Vagina (tissue), 2 donors: ENCODE measurements around the gene LRRC36. TPM values are rescaled to one million over a fixed set of nuclear protein-coding genes. Genes with fewer than 3 reads are reported as not detected.
A peak's percentile ranks its signal among the peaks of the same experiment; 100 is the strongest.

Experiments
- DNase-seq, 2 donors: peaks; one replicate each; pipeline ENCODE4 v3.0.0-alpha.2; 2017; ENCODE audit errors: extremely low spot score in 2 of 2
- H3K27ac ChIP-seq: fragments of 200-600 bp; sonication (generic); one replicate; pipeline ENCODE4 v1.5.1; 2019
- H3K27me3 ChIP-seq: fragments of 200-600 bp; sonication (generic); one replicate; pipeline ENCODE4 v1.5.1; 2019
- H3K36me3 ChIP-seq, 2 donors: fragments of 200-600 bp; sonication (generic); one replicate each; pipeline ENCODE4 v1.5.1; 2017 to 2019
- H3K4me1 ChIP-seq: fragments of 200-600 bp; sonication (generic); one replicate; pipeline ENCODE4 v1.5.1; 2019
- H3K4me3 ChIP-seq, 2 donors: fragments of 200-600 bp; sonication (generic); 1 replicate in 1 of 2; 2 replicates in 1 of 2; pipeline ENCODE4 v1.5.1; 2016 to 2019
- H3K9me3 ChIP-seq: fragments of 200-600 bp; sonication (generic); one replicate; pipeline ENCODE4 v1.5.1; 2019
- POLR2A ChIP-seq, 2 donors: fragments of 450-650 bp; IDR thresholded peaks; one replicate each; pipeline ENCODE4 v1.6.1; 2017; ENCODE audit warnings: antibody characterized with exemption in 2 of 2, mild to moderate bottlenecking in 2 of 2, moderate library complexity in 2 of 2
- POLR2AphosphoS5 ChIP-seq, 2 donors: sonication (generic); formaldehyde crosslinking; IDR thresholded peaks; one replicate each; pipeline ENCODE4 v1.9.0; 2017; ENCODE audit warnings: antibody characterized with exemption in 2 of 2, mild to moderate bottlenecking in 2 of 2, low read depth in 1 of 2; ENCODE audit not compliant: insufficient read depth in 1 of 2
- intact Hi-C: fragments of 100-400 bp; cut with DNase I; formaldehyde crosslinking; loops from one replicate; pipeline ENCODE4 v1.15.1; 2023
- total RNA-seq: library from RNA; depleted of rRNA; stranded (reverse); fragments of >200 nt; gene quantifications from one replicate; pipeline ENCODE4 v1.2.3, GENCODE V29; 2016
- TF ChIP-seq, protein P1 (sequence below), 3 experiments: fragments of 450-650 bp in 2 of 3; fragments of 200-600 bp in 1 of 3; sonication (generic) in 1 of 3; IDR thresholded peaks; one replicate each; pipeline ENCODE4 v1.5.1; 2017 to 2019; ENCODE audit warnings: antibody characterized with exemption in 3 of 3, mild to moderate bottlenecking in 2 of 3, moderate library complexity in 2 of 3

Gene LRRC36
- total RNA-seq, 1 donor from 2014 or later = not detected

DNA sequence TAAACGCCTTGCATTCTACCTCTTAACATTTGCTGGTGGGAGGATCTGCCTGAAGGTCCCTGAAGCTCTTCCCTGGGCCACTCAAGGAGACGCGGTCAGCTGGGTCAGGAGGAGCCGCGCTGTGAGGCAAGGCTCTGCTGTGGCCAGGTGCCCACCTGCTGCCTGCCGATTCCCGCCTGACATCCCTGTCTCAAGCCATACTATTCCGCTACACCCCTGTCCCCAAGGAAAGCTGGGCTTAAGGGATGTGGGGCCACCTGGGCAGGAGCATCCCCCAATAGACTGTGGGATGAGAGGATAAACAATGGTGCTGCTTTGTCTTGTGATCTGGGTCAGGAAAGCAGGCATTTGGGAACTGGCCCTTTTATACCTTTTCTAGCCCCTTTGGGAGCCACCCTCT lies 61.6 kb downstream of the LRRC36 start:
- intact Hi-C loops = no loop called here
- Histone ChIP-seq H3K36me3 (no peaks in the 10 kb centered on the region), H3K9me3 (no peaks in the 10 kb centered on the region), H3K27ac (no peak overlapping the region), H3K4me3 (no peak overlapping the region), H3K4me1 (peaks cover 26% of the 10 kb centered on the region), H3K27me3 (no peaks in the 10 kb centered on the region)
- TF ChIP-seq POLR2A (IDR thresholded peaks at IDR 0.05) (no peak), POLR2AphosphoS5 (IDR thresholded peaks at IDR 0.05; ENCODE audit: insufficient read depth in 1 of 2, low read depth in 1 of 2) (no peak)
- TF ChIP-seq, protein P1, sequence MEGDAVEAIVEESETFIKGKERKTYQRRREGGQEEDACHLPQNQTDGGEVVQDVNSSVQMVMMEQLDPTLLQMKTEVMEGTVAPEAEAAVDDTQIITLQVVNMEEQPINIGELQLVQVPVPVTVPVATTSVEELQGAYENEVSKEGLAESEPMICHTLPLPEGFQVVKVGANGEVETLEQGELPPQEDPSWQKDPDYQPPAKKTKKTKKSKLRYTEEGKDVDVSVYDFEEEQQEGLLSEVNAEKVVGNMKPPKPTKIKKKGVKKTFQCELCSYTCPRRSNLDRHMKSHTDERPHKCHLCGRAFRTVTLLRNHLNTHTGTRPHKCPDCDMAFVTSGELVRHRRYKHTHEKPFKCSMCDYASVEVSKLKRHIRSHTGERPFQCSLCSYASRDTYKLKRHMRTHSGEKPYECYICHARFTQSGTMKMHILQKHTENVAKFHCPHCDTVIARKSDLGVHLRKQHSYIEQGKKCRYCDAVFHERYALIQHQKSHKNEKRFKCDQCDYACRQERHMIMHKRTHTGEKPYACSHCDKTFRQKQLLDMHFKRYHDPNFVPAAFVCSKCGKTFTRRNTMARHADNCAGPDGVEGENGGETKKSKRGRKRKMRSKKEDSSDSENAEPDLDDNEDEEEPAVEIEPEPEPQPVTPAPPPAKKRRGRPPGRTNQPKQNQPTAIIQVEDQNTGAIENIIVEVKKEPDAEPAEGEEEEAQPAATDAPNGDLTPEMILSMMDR (IDR thresholded peaks at IDR 0.05) = no peak
- DNase-seq = no peak

DNA sequence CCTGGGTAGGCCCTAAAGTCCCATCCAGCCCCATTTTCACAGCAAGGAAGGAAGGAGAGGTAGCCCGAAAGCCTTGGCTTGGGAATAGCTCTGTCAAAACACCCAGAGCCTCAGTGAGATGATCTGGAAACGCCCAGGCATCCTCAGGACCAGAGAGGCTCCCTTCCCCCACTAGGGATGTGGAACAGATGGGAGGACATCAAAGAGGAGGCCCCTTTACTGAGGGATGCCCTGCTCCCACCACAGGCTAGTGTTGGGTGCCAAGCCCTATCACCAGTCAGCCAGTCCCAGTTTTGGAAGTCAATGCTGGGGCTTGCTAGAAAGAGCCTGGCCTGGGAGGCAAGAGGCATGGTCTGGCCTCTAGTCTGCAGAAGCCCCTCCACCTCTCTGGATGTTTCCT lies 62.0 kb downstream of the LRRC36 start:
- no peak for DNase-seq
- Histone ChIP-seq H3K4me3 (no peak overlapping the region), H3K27ac (no peak overlapping the region), H3K27me3 (no peaks in the 10 kb centered on the region), H3K4me1 (peaks cover 29% of the 10 kb centered on the region), H3K36me3 (no peaks in the 10 kb centered on the region), H3K9me3 (no peaks in the 10 kb centered on the region)
- no peak for TF ChIP-seq POLR2A (IDR thresholded peaks at IDR 0.05)
- intact Hi-C loops = no loop called here

DNA sequence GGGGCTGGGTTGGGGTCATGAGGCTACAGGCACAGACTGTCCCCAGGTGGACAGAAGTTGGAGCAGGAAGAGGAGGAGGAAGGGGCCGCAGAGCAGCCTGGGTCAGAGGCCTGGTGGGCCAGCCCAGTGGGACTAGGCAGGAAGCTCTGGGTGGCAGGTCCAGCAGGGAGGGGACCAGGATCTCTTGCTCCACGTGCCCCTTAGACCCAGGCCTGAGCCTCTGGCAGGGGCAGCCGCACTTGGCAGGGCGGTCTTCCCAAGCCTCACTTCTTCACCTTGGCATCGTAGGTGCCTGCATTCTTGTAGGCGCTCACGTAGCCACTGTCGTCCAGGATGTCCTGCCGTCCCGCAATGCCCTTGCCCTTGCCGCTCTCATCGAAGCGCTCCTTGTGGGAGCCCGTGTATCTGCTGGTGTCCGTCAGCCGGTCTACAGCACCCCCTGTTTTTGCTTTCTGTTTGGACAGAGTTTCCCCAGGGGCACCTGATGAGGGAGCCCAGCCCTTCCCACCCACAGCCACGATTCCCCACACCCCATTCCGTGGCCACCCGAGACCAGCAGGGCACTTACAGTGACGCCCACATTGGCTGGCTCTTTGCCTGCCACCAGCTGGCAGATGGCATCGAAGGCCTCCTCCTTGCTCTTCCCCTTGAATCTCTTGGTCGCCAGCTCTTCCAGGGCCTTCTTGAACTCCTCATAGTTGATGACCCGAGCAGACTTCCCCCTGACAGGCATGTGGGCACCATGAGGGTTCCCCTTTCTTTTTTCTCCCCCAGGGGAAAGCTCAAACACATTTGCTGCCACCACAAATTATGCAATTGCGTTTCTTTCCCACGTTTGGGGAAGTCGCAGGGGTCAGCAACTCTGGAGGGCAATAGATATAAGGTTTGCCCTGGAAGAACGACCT lies 63.5 kb downstream of the LRRC36 start:
- H3K27ac ChIP-seq = no peak overlapping the region
- H3K36me3 ChIP-seq = no peaks in the 10 kb centered on the region
- intact Hi-C loops = no loop called here
- no peaks in the 10 kb centered on the region for H3K27me3 ChIP-seq
- H3K9me3 ChIP-seq = no peaks in the 10 kb centered on the region
- DNase-seq = no peak
- TF ChIP-seq POLR2AphosphoS5 (IDR thresholded peaks at IDR 0.05; ENCODE audit: insufficient read depth in 1 of 2, low read depth in 1 of 2) (no peak), POLR2A (IDR thresholded peaks at IDR 0.05) (no peak)
- TF ChIP-seq, protein P1 (IDR thresholded peaks at IDR 0.05) = no peak
- peaks cover 42% of the 10 kb centered on the region for H3K4me1 ChIP-seq
- H3K4me3 ChIP-seq = no peak overlapping the region

DNA sequence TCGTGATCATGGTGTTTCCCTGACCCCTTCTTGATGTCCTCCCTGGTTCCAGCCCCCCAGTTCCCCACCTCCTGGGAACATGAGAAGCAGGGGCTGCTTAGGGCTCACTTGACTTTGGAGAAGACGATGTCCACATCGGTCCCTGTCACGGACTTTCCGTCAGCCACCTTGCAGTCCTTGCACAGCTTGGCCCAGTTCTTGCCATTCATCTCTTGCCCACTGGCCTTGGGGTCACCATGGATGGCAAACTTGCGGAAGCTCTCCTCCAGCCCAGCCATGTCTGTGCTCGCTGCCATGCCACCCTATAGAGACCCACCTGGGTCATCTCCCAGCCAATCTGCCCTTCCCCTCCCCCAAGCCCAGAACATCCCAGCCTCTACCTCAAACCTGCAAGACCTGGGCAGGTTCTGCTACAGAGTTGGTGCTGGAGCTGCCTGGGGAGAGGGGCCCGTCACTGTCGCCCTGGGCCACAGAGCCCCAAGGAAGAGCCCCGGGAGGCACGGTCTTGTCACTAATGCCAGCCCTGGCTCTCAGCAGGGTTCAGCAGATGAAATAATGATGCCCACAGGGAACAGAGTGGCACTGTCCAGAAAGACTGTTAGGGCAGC lies 64.3 kb downstream of the LRRC36 start:
- H3K9me3 ChIP-seq = no peaks in the 10 kb centered on the region
- intact Hi-C loops = no loop called here
- TF ChIP-seq, protein P1 (IDR thresholded peaks at IDR 0.05) = no peak
- no peak for TF ChIP-seq POLR2A (IDR thresholded peaks at IDR 0.05)
- TF ChIP-seq POLR2AphosphoS5 (IDR thresholded peaks at IDR 0.05; ENCODE audit: insufficient read depth in 1 of 2, low read depth in 1 of 2) = no peak
- peaks cover 49% of the 10 kb centered on the region for H3K4me1 ChIP-seq
- no peak overlapping the region for H3K27ac ChIP-seq
- no peak for DNase-seq
- H3K36me3 ChIP-seq = no peaks in the 10 kb centered on the region
- H3K4me3 ChIP-seq = no peak overlapping the region
- H3K27me3 ChIP-seq = no peaks in the 10 kb centered on the region

DNA sequence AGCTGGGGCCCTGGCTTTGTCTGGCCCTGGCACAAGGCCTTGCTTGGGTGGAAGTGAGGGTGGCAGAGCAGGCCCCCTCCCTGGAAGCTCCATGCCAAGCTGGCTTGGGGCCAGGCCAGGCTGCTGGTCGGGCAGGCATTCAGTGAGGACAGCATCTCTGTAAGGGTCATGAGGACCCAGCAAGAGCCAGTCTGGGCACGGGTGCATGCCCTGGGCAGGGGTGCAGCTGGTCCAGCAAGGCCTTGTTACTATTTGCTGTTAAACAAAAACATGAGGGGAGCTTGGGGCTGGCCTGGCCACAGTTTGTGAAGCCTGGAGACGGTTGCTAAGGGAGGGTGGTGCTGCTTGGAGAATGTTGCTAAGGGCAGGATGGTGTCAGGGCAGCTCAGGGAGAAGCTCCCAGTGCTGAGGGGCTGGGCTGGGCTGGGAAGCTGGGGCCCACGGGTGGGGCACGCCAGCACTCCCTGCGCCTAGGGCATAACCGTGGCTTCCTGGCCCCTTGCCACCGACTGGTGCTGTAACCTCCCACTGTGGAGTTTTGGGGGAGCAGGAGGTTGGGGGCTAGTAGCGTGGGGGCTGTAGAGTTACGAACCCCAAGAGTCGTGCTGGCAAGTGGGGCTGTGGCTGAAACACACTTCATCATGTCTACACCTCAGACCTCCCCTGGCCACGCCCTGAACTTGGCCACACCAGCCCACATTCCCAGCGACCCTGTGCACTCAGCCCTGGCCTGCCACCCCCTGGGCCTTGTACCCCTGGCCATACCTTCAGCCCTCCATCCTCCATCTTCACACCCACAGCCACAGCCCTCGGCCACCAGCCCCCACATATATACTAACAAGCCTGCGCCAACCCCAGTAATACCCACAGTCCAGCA lies 65.0 kb downstream of the LRRC36 start:
- no peaks in the 10 kb centered on the region for H3K9me3 ChIP-seq
- TF ChIP-seq POLR2AphosphoS5 (IDR thresholded peaks at IDR 0.05; ENCODE audit: insufficient read depth in 1 of 2, low read depth in 1 of 2) (no peak), POLR2A (IDR thresholded peaks at IDR 0.05) (no peak)
- TF ChIP-seq, protein P1 (IDR thresholded peaks at IDR 0.05) = no peak
- H3K27ac ChIP-seq = peak overlapping the region; percentile 40
- DNase-seq = no peak
- no peaks in the 10 kb centered on the region for H3K36me3 ChIP-seq
- H3K4me1 ChIP-seq = peaks cover 57% of the 10 kb centered on the region
- peak overlapping the region; percentile 43 to 62 for H3K4me3 ChIP-seq
- no peaks in the 10 kb centered on the region for H3K27me3 ChIP-seq
- intact Hi-C loops = no loop called here
